WTC11 (cell line): ENCODE data around the gene TAF10.

ENCODE experiments used
- CTCF ChIP-seq: fragments of 200-600 bp; IDR thresholded peaks from 2 replicates; pipeline ENCODE4 v1.8.0; 2022; ENCODE audit warnings: antibody characterized with exemption
- FOXK1 ChIP-seq: sonication (generic); formaldehyde crosslinking; IDR thresholded peaks from 2 replicates; pipeline ENCODE4 v1.8.0; 2022; ENCODE audit warnings: mild to moderate bottlenecking, moderate library complexity, missing genetic modification reagents
- GTF2I ChIP-seq: fragments of 250-450 bp; sonication (Bioruptor Pico); conservative IDR thresholded peaks from 2 replicates; pipeline ENCODE4 v1.4.0; 2021; ENCODE audit warnings: mild to moderate bottlenecking
- ZMAT4 ChIP-seq: fragments of 250-450 bp; sonication (Bioruptor Pico); IDR thresholded peaks from 2 replicates; pipeline ENCODE4 v1.9.0; 2021; ENCODE audit warnings: mild to moderate bottlenecking
- ZNF232 ChIP-seq: sonication (generic); formaldehyde crosslinking; IDR thresholded peaks from 2 replicates; pipeline ENCODE4 v1.8.0; 2022; ENCODE audit warnings: mild to moderate bottlenecking, missing genetic modification reagents

DNA sequence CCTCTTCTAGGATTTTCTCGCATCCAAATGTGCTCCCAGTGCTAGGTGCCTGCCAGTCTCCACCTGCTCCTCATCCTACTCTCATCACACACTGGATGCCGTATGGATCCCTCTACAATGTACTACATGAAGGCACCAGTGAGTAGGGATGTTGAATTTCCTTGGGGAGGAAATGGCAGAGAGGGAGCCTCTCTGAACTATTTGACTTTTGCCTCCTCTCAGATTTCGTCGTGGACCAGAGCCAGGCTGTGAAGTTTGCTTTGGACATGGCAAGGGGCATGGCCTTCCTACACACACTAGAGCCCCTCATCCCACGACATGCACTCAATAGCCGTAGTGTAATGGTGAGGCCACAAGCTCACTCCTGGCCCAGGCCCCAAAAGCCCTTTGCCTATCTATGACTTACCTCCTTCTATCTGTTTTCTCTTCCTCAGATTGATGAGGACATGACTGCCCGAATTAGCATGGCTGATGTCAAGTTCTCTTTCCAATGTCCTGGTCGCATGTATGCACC is 2.5 kb downstream of the TAF10 start:
- TF ChIP-seq ZNF232 (no peak), ZMAT4 (CRISPR knock-in tag) (no peak), FOXK1 (CRISPR knock-in tag) (no peak), GTF2I (CRISPR knock-in tag) (no peak), CTCF (no peak)
